HG03196 (cell line): Measurements from ENCODE around the gene TFIP11.

Source experiments
- ATAC-seq: cut with Tn5 transposase; IDR thresholded peaks from one replicate; pipeline ENCODE4 v1.9.1; 2021; ENCODE audit not compliant: unreplicated experiment

Gene TFIP11

GRCh38 chr22:26512149-26512793, at the start of gene TFIP11:
Gene TFIP11 (minus strand): TSS chr22:26512473. CDS start chr22:26510272, 2,201 bp downstream.
- ATAC-seq = peak; percentile 87

GRCh38 chr22:26561756-26562417, 49.6 kb upstream of the TFIP11 start:
- no peak for ATAC-seq

DNA sequence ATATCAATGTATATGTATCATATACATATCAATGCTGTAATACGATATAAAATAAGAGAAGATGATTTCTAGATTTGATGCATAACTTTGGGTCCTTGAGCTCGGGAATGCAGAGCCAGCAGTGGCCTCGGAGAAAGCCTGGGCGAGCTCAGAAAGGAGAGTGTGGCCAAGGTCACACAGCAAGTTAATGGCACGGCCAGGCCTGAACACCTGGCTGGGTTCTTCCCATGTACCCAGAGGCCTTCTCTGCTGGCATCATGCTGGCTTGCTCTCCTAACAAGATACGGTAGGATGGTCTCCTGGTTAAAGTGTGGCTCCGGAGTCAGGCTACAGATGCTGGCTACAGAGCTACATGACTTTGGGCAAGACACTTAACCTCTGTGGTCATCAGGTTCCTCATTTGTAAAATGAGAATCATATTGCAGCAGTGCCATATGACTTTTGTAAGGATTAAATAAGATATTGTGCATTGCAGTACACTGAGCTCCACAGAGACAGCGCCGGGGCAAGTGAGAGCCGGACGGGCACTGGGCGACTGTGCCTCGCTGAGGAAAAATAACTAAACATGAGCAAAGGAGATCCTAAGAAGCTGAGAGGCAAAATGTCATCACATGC, 47.8 kb upstream of the TFIP11 start:
- ATAC-seq = no peak

- no peak for ATAC-seq
Measured at GRCh38 chr22:26558248-26558895, 46.1 kb upstream of the TFIP11 start.

- no peak for ATAC-seq
Measured at GRCh38 chr22:26556904-26557303, 44.6 kb upstream of the TFIP11 start.

DNA sequence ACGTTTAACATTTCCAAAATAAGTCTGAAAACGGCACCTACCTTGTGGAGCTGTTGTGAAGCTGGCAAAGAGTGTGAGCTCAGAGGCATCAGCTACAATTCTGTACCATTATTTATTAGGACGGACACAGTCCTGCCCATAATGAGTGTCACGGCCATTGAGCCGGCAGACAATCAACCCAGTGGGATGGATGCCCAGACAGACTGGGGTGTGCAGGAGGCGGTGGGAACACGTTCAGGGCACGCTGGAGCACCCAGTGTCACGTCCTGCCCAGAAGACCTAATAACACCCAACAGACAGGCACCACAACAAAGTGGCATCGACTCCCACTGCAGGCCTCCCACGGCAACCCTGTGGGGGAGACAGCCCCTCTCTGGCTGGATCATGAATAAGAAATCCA, 43.2 kb upstream of the TFIP11 start:
- ATAC-seq = no peak

GRCh38 chr22:26554956-26555355, 42.7 kb upstream of the TFIP11 start:
- no peak for ATAC-seq

GRCh38 chr22:26553056-26553752, 40.9 kb upstream of the TFIP11 start:
- no peak for ATAC-seq

DNA sequence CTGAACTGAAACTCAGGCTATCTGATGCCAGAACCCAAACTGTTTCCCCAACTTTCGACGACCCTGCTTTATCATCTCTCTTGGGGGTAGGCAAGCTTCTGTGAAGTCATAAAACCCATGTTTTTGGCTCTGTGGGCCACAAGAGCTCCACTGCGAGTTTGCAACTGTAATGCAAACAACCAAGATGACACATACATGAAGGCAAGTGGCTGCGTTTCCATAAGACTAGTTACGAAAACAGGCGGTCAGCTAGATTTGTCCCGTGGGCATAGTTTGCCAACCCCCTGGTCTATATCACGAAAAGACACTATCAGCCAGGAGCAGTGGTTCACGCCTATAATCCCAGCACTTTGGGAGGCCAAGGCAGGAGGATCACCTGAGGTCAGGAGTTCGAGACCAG, 40.2 kb upstream of the TFIP11 start:
- no peak for ATAC-seq

GRCh38 chr22:26551568-26551967, 39.3 kb upstream of the TFIP11 start:
- no peak for ATAC-seq

GRCh38 chr22:26550498-26551033, 38.3 kb upstream of the TFIP11 start:
- ATAC-seq = no peak

- ATAC-seq = no peak
Measured at GRCh38 chr22:26549902-26550497, 37.7 kb upstream of the TFIP11 start.

DNA sequence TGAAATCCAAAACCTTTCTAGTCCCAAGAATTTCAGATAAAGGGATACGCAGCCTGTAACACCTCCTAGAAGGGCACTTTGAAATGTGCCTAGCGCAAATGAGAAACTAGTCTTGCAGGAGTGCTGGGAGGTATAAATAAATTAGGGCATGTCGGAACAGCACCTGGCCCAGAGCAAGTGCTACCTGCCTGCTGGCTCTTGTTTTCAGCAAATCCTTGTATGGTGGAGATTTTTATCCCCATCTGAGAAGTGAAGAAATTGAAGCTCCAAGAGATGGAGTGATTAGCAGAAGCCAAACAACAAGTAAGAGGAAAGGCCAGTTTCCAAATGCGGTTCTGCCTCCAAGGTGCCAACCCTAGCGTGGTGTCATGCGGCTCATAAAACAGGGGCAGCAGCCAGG, 36.7 kb upstream of the TFIP11 start:
- ATAC-seq = no peak

GRCh38 chr22:26548303-26548702, 36.0 kb upstream of the TFIP11 start:
- no peak for ATAC-seq

GRCh38 chr22:26547837-26548236, 35.6 kb upstream of the TFIP11 start:
- ATAC-seq = no peak

DNA sequence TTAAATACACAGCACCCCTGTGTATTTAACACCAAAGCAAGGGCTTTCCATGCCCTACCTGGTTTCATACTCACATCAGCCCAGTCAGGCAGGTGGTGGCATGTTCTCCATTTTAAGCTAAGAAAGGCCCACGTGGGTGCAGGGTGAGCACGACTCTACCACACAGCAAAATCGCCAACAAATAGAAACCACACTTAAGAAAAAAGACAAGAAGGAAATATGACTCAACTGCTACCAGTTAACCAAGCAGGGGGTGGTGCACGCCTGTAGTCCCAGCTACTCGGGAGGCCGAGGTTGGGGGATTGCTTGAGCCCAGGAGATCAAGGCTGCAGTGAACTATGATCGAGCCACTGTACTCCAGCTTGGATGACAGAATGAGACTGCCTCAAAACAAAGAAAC, 35.2 kb upstream of the TFIP11 start:
- ATAC-seq = no peak

GRCh38 chr22:26546282-26546681, 34.0 kb upstream of the TFIP11 start:
- no peak for ATAC-seq

DNA sequence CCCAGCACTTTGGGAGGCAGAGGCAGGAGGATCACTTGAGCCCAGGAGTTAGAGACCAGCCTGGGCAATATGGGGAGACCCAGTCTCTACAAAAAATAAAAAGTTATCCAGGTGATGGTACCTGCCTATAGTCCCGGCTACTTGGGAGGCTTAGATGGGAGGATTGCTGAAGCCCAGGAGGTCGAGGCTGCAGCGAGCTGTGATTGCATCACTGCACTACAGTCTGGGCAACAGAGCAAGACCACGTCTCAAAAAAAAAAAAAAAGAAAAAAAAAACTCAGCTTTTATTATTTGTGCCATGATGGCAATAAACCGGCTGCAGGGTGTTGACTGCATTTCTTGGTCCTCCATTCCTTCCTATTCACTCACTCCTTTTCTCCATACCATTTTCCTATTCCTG, 33.6 kb upstream of the TFIP11 start:
- no peak for ATAC-seq

DNA sequence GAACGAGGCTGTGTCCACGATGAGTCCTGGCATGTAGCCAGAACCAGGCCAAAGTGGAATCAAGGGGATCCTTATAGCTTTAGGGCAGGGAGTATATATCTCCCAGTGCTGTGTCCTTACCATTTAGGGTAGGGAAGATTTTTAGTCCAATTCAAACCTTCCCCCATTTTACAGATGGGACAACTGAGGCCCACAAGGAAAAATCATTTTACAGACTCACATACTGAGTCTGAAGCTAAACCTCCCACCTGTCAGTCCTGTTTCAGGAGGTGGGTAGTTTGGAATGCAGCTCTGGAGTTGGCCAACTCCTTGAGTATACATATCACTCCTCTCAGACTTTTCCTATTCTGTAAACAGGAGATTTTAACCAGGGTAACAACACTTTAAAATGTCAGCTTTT, 33.1 kb upstream of the TFIP11 start:
- no peak for ATAC-seq

GRCh38 chr22:26544489-26544888, 32.2 kb upstream of the TFIP11 start:
- no peak for ATAC-seq

DNA sequence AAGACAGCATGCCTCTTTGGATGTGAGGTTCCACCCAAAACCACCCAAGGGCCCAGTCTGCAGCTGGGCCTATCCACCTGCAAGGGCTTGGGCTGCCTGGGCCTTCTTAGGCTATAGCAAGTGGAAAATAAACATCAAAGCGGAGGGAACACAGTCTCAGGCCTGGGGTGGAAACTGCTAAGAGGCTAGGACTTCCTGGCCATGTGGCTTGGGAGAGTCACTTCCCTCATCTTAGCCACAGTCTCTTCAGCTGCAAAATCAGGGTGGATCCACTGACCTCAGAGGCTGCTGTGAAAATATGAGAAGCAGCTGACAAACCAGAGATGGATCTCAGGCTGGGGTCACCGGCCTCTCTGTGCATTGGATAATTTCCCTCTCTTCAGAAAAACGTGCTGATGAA, 30.6 kb upstream of the TFIP11 start:
- ATAC-seq = no peak
